Measurements from ENCODE around the gene CCNE1. TPM values are rescaled to one million over a fixed set of nuclear protein-coding genes. Genes with fewer than 3 reads are reported as not detected.
A peak's percentile ranks its signal among the peaks of the same experiment; 100 is the strongest.

Gene CCNE1
- total RNA-seq, 1 experiment from 2014 or later = 12.0 TPM

- TF ChIP-seq EZH2 (IDR thresholded peaks at IDR 0.05; ENCODE audit: borderline replicate concordance, low read depth, low read length, poor library complexity, severe bottlenecking) (no peak), CTCF (conservative IDR thresholded peaks at IDR 0.05; ENCODE audit: low read depth, low read length) (no peak)
- Histone ChIP-seq H3K27ac (ENCODE audit: low read depth, low read length, poor library complexity, severe bottlenecking) (no peak overlapping the region), H3K36me3 (ENCODE audit: insufficient read depth, low read length, poor library complexity, severe bottlenecking) (no peaks in the 10 kb centered on the region), H3K4me1 (ENCODE audit: insufficient read depth, low read length, poor library complexity, severe bottlenecking) (no peaks in the 10 kb centered on the region), H3K4me3 (ENCODE audit: low read depth, low read length, poor library complexity, severe bottlenecking) (no peak overlapping the region), H3K9me3 (ENCODE audit: low read depth, low read length, poor library complexity, severe bottlenecking) (no peaks in the 10 kb centered on the region), H3K27me3 (replicated peaks; ENCODE audit: insufficient read depth, low read depth, low read length, poor library complexity) (no peaks in the 10 kb centered on the region)
- no TSS peak for BruUV-seq (replicated peaks)
- ChIA-PET CTCF (no interaction called here), POLR2A (ENCODE audit: low non-redundant PET) (no interaction called here)
- intact Hi-C loops (cut with micrococcal nuclease; ENCODE audit: unreplicated experiment) = no loop called here
- DNase-seq (ENCODE audit: low spot score) = no peak
These were observed 33.9 kb upstream of the CCNE1 start for GRCh38 chr19:29777781-29778309.

- Histone ChIP-seq H3K4me1 (ENCODE audit: insufficient read depth, low read length, poor library complexity, severe bottlenecking) (no peaks in the 10 kb centered on the region), H3K27me3 (replicated peaks; ENCODE audit: insufficient read depth, low read depth, low read length, poor library complexity) (no peaks in the 10 kb centered on the region), H3K27ac (ENCODE audit: low read depth, low read length, poor library complexity, severe bottlenecking) (no peak overlapping the region), H3K4me3 (ENCODE audit: low read depth, low read length, poor library complexity, severe bottlenecking) (no peak overlapping the region), H3K9me3 (ENCODE audit: low read depth, low read length, poor library complexity, severe bottlenecking) (no peaks in the 10 kb centered on the region), H3K36me3 (ENCODE audit: insufficient read depth, low read length, poor library complexity, severe bottlenecking) (no peaks in the 10 kb centered on the region)
- CTCF ChIA-PET = no interaction called here
- TF ChIP-seq EZH2 (IDR thresholded peaks at IDR 0.05; ENCODE audit: borderline replicate concordance, low read depth, low read length, poor library complexity, severe bottlenecking) (no peak), CTCF (conservative IDR thresholded peaks at IDR 0.05; ENCODE audit: low read depth, low read length) (0 out of 2 replicates have a peak, but pooled peaks have one; percentile 16)
- no TSS peak for BruUV-seq (replicated peaks)
- intact Hi-C loops (cut with micrococcal nuclease; ENCODE audit: unreplicated experiment) = no loop called here
- POLR2A ChIA-PET (ENCODE audit: low non-redundant PET) = no interaction called here
- DNase-seq (ENCODE audit: low spot score) = no peak
These were observed 31.9 kb upstream of the CCNE1 start for GRCh38 chr19:29779921-29780320.

- Histone ChIP-seq H3K9me3 (ENCODE audit: low read depth, low read length, poor library complexity, severe bottlenecking) (no peaks in the 10 kb centered on the region), H3K27ac (ENCODE audit: low read depth, low read length, poor library complexity, severe bottlenecking) (no peak overlapping the region), H3K36me3 (ENCODE audit: insufficient read depth, low read length, poor library complexity, severe bottlenecking) (no peaks in the 10 kb centered on the region), H3K4me3 (ENCODE audit: low read depth, low read length, poor library complexity, severe bottlenecking) (no peak overlapping the region), H3K4me1 (ENCODE audit: insufficient read depth, low read length, poor library complexity, severe bottlenecking) (no peaks in the 10 kb centered on the region), H3K27me3 (replicated peaks; ENCODE audit: insufficient read depth, low read depth, low read length, poor library complexity) (no peaks in the 10 kb centered on the region)
- TF ChIP-seq EZH2 (IDR thresholded peaks at IDR 0.05; ENCODE audit: borderline replicate concordance, low read depth, low read length, poor library complexity, severe bottlenecking) (no peak), CTCF (conservative IDR thresholded peaks at IDR 0.05; ENCODE audit: low read depth, low read length) (no peak)
- DNase-seq (ENCODE audit: low spot score) = no peak
- intact Hi-C loops (cut with micrococcal nuclease; ENCODE audit: unreplicated experiment) = no loop called here
- BruUV-seq (replicated peaks) = no TSS peak
- POLR2A ChIA-PET (ENCODE audit: low non-redundant PET) = no interaction called here
- CTCF ChIA-PET = no interaction called here
These were observed 30.2 kb upstream of the CCNE1 start for GRCh38 chr19:29781386-29782259.

Measured in A673 (cell line).